Parathyroid adenoma (tissue), 2 donors: Measurements from ENCODE around the gene ABLIM1.

Experiments
- H2AFZ ChIP-seq: fragments of 300-600 bp; sonication (generic); one replicate; pipeline ENCODE4 v1.7.0; 2017; ENCODE audit warnings: antibody characterized with exemption, mild to moderate bottlenecking
- H3K27ac ChIP-seq: fragments of 300-600 bp; sonication (generic); one replicate; pipeline ENCODE4 v1.7.0; 2017
- H3K27me3 ChIP-seq: fragments of 300-600 bp; sonication (generic); one replicate; pipeline ENCODE4 v1.7.0; 2017; ENCODE audit warnings: low read length; ENCODE audit not compliant: control insufficient read depth, insufficient read depth
- H3K36me3 ChIP-seq: fragments of 300-600 bp; sonication (generic); one replicate; pipeline ENCODE4 v1.7.0; 2017; ENCODE audit warnings: low read length; ENCODE audit not compliant: control insufficient read depth, insufficient read depth
- H3K4me1 ChIP-seq: fragments of 300-600 bp; sonication (generic); one replicate; pipeline ENCODE4 v1.7.0; 2017; ENCODE audit warnings: control low read depth
- H3K4me2 ChIP-seq: fragments of 300-600 bp; sonication (generic); one replicate; pipeline ENCODE4 v1.7.0; 2017; ENCODE audit warnings: low read length
- H3K4me3 ChIP-seq: fragments of 300-600 bp; sonication (generic); one replicate; pipeline ENCODE4 v1.7.0; 2017; ENCODE audit warnings: low read depth, low read length
- H3K79me2 ChIP-seq: fragments of 300-600 bp; sonication (generic); one replicate; pipeline ENCODE4 v1.7.0; 2017; ENCODE audit warnings: control low read depth
- H3K9ac ChIP-seq: fragments of 300-600 bp; sonication (generic); one replicate; pipeline ENCODE4 v1.7.0; 2017; ENCODE audit warnings: mild to moderate bottlenecking
- H3K9me3 ChIP-seq: fragments of 300-600 bp; sonication (generic); one replicate; pipeline ENCODE4 v1.7.0; 2017; ENCODE audit warnings: low read length; ENCODE audit not compliant: control insufficient read depth
- TF ChIP-seq, protein P1 (sequence below): fragments of 300-600 bp; sonication (generic); IDR thresholded peaks from one replicate; pipeline ENCODE4 v1.7.0; 2017; ENCODE audit warnings: antibody characterized with exemption, mild to moderate bottlenecking
- donor health status: primary hyperparathyroidism.

ABLIM1 gene

DNA sequence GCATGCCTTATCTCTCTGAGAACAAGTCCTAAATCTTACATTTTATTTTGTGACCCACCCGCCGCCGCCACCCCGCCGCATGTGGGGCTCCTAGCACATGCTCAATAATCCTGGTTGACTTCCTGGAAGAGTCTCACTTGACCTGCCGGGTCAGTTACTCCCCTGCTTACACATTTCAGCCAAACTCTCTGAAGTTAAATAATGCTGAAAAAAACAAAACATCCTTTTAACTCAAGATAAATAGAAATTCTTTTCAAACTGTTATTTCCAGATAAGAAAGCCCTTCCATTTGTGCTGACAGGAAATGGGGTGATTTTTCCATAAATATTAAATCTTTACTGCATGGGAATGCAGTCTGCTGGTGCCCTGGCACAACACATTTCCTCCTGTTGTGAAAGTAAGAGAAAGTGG, 123.5 kb downstream of the ABLIM1 start:
- no peaks in the 10 kb centered on the region for H3K9me3 ChIP-seq
- TF ChIP-seq, protein P1, sequence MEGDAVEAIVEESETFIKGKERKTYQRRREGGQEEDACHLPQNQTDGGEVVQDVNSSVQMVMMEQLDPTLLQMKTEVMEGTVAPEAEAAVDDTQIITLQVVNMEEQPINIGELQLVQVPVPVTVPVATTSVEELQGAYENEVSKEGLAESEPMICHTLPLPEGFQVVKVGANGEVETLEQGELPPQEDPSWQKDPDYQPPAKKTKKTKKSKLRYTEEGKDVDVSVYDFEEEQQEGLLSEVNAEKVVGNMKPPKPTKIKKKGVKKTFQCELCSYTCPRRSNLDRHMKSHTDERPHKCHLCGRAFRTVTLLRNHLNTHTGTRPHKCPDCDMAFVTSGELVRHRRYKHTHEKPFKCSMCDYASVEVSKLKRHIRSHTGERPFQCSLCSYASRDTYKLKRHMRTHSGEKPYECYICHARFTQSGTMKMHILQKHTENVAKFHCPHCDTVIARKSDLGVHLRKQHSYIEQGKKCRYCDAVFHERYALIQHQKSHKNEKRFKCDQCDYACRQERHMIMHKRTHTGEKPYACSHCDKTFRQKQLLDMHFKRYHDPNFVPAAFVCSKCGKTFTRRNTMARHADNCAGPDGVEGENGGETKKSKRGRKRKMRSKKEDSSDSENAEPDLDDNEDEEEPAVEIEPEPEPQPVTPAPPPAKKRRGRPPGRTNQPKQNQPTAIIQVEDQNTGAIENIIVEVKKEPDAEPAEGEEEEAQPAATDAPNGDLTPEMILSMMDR = no peak
- no peaks in the 10 kb centered on the region for H3K27me3 ChIP-seq
- H3K4me1 ChIP-seq = no peaks in the 10 kb centered on the region
- no peaks in the 10 kb centered on the region for H3K79me2 ChIP-seq
- H3K27ac ChIP-seq = no peak overlapping the region
- H3K9ac ChIP-seq = no peak overlapping the region
- no peak overlapping the region for H2AFZ ChIP-seq
- H3K36me3 ChIP-seq = no peaks in the 10 kb centered on the region
- no peak overlapping the region for H3K4me2 ChIP-seq
- H3K4me3 ChIP-seq = no peak overlapping the region

DNA sequence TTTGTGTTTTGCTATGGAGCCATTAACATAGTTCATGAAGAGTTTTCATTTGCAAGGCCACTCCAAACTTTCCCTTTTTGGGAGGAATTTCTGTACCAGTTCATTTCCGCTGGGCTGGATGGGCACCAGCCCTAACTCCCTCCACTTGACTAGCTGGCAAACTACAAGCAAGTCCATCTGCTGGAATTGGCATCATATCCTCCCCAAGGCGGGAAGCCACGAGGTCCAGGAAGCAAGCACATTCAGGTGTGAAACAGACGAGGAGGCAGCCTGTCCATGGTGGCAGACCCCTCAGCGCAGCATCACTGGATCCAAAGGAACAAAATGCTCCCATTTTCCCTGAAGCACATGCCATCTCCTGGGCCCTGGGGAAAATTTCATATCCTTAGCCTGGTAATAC, 125.8 kb downstream of the ABLIM1 start:
- TF ChIP-seq, protein P1 = no peak
- Histone ChIP-seq H2AFZ (no peak overlapping the region), H3K27ac (no peak overlapping the region)

DNA sequence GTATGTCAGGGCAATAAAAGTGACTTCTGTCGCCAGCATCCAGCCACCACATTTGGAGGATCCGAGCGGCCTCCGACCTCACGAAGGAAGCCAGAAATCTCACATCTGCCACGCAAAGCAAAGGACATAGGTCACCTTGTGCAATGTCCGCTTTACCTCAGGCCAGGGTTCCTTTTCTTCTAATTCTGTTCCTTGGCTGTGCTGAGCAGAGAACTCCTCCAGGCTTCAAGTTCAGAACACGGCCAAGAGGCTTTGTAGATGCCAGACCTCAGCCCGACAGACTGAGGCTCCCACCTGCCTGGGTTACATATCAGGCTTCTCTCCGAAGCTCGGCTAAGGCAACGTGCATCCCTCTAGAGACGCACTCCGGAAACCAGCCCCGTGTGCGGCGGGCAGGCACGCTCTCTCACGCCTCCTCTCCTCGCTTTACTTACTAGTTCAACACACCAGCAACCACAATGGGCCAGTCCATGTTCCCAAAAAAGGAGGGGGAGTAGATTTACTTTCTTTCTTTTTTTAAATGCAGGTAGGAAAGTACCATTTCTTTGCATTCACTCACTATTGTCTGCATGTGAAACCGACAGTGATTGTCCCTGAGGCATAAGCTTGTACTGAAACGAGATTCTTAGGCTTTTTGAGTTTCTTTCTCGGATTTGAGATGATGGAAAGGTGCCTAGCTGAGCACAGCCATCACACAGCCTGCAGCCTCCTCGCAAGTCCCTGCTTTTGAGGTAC, 131.4 kb downstream of the ABLIM1 start:
- TF ChIP-seq, protein P1 = no peak
- H3K4me3 ChIP-seq = peak overlapping the region; percentile 71
- no peaks in the 10 kb centered on the region for H3K27me3 ChIP-seq
- peak overlapping the region; percentile 7 for H3K9ac ChIP-seq
- H3K4me2 ChIP-seq = peak overlapping the region; percentile 64
- peak overlapping the region; percentile 77 for H2AFZ ChIP-seq
- H3K36me3 ChIP-seq = no peaks in the 10 kb centered on the region
- H3K79me2 ChIP-seq = peaks cover 24% of the 10 kb centered on the region
- H3K4me1 ChIP-seq = peaks cover 22% of the 10 kb centered on the region
- H3K27ac ChIP-seq = peak overlapping the region; percentile 78
- no peaks in the 10 kb centered on the region for H3K9me3 ChIP-seq

More for the DNA sequence above, 125.8 kb downstream of the ABLIM1 start:
- H3K36me3 ChIP-seq = no peaks in the 10 kb centered on the region
- no peaks in the 10 kb centered on the region for H3K27me3 ChIP-seq
- no peaks in the 10 kb centered on the region for H3K4me1 ChIP-seq
- no peaks in the 10 kb centered on the region for H3K79me2 ChIP-seq
- H3K4me3 ChIP-seq = no peak overlapping the region
- no peak overlapping the region for H3K4me2 ChIP-seq
- H3K9me3 ChIP-seq = no peaks in the 10 kb centered on the region
- no peak overlapping the region for H3K9ac ChIP-seq

DNA sequence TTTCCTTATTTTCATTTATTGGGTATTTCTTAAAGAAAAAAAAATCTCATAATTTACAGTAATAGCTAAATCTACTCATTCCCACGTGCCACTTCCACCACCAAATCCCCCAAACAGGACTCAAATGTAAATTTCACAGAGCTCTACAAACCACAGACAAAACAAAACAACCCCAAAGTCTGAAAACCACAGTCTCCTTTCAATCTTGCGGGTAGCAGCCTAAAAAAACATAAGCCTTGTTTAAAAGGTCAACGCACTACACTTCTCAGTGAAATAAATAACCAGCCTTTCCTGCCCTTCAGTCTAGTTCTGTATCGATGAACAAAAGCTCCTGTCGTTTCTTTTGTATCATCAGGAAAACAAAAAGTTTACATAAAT, 132.0 kb downstream of the ABLIM1 start:
- Histone ChIP-seq H3K4me2 (peak overlapping the region; percentile 64), H3K4me1 (peaks cover 28% of the 10 kb centered on the region), H3K4me3 (peak overlapping the region; percentile 71), H3K9ac (peak overlapping the region; percentile 7), H3K36me3 (no peaks in the 10 kb centered on the region), H3K9me3 (no peaks in the 10 kb centered on the region), H3K79me2 (peaks cover 26% of the 10 kb centered on the region), H3K27ac (peak overlapping the region; percentile 78), H3K27me3 (no peaks in the 10 kb centered on the region), H2AFZ (peak overlapping the region; percentile 77)
- TF ChIP-seq, protein P1 = no peak
